ENCODE data around the gene PIPOX.

Gene PIPOX

DNA sequence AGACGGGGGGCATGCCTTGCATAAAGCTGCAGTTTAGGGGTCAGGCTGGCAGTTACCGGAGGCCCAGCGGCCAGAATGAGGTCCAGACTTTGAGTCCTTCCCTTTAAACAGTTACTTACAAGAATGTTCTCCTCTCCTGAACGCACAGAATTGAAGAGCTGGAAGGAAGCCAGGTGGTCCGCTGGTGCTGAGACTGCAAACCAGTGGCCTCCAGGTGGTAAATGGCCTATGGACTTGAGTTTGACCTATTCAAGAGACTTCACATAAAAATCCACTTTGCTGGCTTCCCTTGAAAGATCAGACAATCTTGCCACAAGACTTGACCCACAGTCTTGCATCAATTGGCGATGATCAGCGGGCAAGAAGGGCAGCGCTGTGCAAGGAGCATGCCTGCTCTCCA is 22.4 kb upstream of the PIPOX start:
- DNase-seq, result no peak

DNA sequence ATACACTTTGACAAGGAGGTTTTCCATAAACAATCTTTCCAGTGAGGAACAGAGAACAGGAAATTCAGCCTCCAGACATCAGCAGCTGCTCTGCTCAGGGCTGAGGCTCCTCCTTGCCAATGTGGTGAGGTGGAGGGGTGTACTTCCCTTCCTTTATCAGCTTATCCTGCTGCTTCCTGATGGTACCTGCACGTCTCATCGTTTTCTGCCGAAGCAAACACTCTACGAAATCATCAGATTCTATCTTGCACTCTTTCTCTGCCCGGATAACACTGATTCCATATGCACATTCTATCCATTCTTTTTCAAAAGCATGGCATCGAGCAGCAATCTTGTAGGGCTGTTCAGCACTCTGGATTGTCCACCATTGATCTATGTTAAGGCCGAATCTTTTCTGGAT is 21.7 kb upstream of the PIPOX start:
- DNase-seq, result no peak

DNA sequence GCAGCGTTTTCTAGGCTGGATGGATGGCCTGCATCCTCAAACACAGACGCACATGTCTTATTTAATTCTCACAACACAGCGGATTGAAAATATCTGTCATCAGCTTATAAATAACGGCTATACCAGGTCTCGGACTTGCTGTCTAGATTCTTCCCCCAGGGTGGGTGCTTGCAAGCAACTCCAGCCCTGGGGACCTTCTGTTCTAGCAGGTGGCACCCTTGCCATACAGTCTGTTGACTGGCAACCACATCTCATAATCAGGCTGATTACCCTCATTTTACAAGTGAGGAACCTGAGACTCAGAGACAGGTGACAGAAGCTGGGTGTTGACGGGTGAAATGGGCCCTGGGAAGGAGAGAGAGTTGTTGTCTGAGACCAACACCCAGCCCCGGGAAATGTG is 20.9 kb upstream of the PIPOX start:
- no peak for DNase-seq

DNA sequence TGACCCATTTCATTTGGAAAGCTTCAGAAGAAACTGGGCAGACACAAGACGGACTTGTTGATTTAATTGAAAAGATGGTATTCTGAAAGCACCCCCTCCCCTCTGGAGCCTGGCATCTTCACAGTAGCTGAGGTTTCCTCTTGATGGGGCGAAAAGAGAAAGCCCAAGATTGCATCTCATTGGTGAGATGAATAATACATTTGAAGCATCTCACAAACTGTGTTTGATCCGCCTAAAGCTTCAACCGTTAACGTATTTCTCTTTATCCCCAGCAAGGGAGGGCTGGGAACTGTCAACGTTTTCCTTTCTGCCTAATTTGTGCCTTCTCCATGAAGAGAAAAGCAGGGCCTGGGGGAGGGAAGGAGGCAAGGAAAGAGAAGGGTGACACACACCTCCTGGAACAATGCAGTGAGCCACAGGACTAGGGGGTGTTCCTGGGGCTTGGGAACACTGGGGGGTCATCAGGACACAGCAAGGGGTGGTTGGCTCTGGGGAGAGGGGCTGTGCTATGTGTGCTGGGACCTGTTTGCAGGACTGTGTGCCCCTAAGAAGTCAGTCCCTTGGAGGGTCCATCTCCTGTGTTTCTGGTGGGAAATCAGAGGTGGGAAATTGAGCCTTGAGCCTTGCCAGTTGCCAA is 18.5 kb upstream of the PIPOX start:
- DNase-seq, result no peak

- DNase-seq, result no peak
These were observed 11.5 kb upstream of the PIPOX start for GRCh38 chr17:29031488-29031887.

DNA sequence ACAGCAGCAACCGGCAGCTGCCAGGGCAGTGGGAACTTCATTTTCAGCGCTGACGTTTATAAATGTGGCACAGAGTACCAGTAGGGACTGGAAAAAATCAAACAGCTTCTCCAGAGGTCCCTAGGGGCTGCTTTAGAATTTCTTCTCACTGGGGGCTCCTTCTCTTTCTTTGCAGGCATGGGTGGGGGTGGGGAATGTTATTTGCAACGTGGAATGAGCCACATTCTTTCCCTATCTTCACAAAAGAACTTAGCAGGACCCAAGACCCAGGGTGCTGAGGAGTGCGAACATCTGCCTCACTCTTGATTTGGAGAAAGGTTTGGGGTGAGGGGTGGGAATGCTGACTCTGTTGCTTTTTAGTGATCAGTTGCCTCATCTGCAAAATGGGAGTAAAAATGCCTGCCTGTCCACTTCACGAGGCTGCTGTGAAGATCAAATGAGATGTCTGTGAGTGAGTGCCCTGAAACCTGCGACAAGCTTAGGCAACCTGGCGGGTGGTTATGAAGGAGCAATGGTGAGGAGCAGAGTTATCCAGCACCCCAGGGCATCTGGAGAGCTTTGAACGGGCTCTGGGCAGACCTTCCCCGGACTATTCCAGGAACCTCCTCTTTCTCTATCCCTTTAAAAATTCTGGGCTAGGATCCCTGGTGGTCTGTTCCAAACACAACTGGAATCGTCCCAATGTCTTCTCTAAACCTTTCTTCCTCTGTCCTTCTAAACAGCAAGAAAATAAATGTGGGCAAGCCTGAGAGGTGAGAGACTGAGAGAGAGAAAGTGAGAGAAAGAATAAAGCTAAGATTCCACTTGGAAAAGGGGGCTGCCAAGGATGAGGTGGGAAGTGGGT is 10.7 kb upstream of the PIPOX start:
- DNase-seq, result no peak

DNA sequence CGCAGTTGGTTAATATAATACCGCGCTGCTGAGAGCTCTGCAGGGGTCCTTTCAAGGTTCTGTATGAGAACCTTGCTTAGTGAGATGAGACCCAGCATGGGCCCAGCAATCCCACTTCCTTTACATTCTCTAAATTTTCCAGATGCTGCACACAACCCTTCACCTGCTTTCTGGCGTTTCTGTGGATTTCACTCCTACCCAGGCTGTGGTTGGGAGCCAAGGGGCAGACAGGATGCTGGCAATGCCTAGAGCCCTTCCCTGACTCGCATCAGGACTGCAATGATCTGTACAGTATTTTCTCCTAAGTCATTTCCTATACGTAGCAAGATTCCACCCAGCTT is 10.1 kb upstream of the PIPOX start:
- DNase-seq, result no peak

DNA sequence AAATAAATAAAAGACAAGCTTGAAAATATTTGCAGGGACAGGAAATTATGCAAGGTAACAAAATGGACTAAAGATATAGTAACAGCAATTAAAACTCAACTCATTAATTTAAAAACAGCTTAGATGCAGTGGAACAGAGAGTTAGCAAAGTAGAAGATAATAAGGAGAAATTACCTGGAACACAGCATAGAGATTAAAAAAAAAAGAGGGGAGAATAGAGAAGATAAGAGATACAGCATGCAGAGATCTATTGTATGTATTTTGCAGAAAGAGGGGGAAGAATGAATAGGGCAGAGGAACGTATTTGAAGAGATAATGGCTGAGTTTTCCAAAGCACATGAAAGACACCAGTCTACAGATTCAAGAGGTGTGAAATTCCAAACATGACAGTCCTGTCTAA is 8.4 kb upstream of the PIPOX start:
- no peak for DNase-seq

DNA sequence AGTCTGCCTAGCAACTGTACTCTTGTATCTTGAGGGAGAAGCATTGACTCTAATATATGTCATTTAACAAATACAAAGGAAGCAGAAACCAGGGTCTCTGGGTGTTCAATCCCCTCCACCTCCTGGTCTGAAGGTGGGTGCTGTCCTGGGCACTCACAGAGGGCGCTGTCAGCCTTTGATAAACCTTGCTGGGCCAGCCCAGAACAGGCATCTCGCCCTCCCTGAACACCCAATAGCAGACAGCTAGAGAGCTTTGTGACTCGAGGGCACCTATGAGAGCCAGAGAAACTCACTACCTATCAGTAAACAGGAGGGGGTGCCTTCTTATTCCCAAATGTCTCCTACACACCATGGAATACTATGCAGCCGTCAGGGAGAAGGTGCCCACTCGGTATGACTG is 6.4 kb upstream of the PIPOX start:
- no peak for DNase-seq

DNA sequence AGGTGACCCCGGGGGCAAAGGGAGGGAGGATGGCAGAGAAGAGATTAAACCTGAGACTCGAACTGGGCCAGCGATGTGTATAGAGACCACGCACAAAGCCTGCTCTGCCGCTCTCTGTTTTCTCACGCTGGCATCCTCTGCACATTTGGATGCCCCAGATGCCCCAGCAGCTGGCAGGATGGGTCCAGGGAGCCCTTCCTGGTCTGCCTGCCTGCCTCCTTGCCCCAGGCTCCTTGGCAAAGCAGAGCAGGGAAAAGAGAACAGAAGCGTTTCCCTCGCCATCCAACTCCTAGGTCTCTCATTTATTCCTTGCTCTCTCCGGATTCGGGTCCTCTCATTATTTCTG is 5.2 kb upstream of the PIPOX start:
- DNase-seq, result no peak

DNA sequence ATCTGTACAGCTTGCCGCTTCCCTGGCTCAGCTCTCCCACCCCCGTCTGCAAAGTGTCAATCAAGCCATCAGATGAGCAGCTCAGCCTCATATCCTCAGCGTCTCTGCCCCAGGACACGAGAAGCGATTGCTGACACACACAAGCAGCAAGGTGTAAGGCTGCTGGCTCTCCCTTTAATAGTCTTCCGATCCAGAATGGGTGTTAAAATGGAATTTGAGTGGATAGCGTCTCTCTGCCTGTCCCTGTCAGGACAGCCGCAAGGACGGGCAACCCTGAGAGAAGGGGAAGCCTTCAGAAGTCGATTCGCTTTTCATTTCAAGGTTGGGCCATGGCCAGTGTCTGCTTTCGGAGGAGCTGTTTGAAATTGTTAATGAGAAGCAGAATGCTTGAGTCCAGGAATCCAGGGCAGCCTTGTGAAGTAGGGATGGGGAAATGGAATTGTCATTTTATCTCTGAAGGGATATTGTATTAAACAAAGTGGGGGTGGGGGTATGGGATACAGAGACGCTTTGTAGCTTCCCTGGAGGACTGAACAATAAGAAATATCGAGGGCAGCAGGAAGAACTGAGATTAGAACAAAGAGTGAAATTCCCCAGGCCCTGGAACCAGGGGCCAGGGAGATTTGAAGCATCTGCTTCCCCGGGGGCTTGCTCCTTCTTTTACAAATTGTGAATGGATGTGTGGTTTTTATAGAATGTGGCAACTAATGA is 4.7 kb upstream of the PIPOX start:
- DNase-seq, result no peak

- DNase-seq, result no peak
These were observed 3.0 kb upstream of the PIPOX start for GRCh38 chr17:29039764-29040598.

GRCh38 chr17:29041091-29041490 is 1.9 kb upstream of the PIPOX start:
- DNase-seq, result no peak

- no peak for DNase-seq
These were observed 1.4 kb upstream of the PIPOX start for GRCh38 chr17:29041571-29041970.

DNA sequence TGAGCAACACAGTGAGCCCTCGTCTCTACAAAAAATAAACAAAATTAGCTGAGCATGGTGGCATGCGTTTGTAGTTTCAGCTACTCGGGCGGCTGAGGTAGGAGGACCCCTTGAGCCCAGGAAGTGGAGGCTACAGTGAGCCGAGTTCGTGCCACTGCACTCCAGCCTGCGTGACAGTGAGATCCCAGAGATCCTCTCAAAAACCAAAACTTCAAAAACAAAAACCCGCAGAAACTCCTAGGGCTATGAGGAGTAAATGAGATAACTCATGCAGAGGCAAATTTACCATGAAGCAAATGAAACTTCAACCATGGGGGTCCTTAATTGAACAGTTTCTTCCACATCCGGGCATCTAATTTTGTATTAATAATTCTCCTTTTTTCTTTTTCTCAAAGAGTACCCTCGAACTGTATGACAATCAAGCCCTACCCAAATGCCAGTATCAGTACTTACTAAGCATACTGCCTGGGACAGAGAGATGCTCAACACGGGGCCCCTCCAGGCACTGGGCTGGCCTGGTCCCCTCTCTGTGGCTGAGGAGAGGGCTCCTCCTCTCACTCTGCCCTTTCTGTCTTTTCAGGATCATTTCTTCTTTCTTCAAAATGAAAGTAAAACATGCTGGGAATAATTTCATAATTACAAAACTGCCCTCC is 789 bp upstream of the PIPOX start:
- DNase-seq, result no peak

DNA sequence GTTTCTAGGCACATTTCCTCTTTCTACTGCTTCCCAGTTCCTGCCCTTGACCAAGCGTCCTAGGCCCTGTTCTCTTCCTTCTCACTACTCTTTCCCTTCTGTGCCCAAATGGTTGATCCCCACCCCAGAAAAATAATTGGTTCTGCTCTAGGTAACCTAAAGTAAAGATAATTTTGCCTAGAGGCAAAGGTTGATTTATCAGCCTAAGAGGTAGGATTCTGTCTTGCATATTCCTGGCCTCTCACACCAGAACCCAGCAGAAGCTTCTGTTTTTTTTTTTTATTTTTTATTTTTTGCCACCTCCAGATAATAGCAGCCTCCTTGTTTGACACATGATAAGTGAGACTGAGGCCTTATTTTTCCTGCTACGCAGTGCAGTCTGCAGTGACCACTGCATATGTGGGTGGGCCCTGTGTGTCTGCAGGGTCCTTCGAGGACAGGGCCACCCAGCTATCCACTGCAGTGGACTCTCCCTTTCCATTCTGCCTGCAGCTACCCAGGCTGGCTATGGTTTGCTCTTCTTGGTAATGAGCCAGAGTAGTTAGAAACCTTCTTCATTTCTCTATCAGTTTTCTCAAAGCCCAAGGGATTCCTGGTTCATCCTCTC is 701 bp downstream of the PIPOX start:
- no peak for DNase-seq

GRCh38 chr17:29045026-29045425 is 2.1 kb downstream of the PIPOX start:
- DNase-seq, result no peak

DNA sequence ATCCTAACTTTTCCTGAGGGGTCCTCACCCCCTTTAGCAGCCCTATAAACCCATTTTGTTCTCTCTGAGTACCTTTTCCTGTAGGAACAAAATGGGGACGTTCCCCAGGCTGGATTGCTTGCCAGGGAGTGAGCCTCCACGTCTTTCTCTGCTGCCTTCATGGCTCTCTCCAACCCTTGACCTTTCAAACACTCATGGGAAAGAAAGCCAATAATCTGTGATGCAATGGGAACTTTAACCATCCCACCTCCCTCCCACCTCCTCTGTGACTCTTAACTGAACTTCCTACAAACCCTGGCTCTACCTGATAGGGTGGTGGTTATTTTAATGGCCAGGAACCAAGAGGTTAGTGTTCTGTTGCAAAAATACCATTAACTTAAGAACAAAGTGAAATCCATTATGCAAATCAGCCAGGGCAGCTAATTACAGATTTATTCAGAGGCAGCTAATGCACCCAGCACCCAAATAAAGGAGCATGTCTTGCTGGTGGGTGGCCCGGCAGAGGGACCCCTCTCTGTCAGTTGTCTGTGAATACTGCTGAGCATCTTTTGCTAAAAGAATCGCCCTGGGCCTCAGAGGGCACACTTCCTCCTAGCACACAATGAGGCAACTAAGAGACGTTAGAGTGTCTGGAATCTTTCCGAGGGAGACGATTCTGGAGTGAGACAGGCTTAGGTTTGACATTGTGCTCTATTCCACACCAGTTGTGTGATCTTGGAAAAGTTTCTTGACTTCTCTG is 3.0 kb downstream of the PIPOX start:
- no peak for DNase-seq

DNA sequence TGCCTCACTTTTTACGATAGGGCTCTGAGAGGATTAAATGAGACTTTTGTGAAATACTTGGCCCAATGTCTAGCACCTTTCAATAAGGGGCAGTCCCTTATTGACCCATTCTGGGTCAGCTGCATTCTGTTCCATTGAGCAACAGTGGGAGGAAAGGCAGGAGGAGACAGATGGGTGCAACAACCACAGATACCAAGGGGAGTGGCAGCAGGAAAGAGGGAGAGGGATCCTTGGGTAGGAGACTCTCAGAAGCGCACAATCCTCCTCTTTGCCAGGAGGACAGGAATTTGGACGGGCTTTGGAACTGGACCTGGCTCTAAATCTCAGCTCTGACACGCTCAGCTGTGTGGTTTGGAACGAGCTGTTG is 3.5 kb downstream of the PIPOX start:
- DNase-seq, result no peak

- peak; percentile 12 for DNase-seq
These were observed 5.8 kb downstream of the PIPOX start for GRCh38 chr17:29048440-29049368.

Measured in DMS153 (cell line).